GM23338 (cell line): ENCODE data around the gene PRRX1. TPM values are rescaled to one million over a fixed set of nuclear protein-coding genes. Genes with fewer than 3 reads are reported as not detected.

ENCODE experiments used
- ATAC-seq: fragments of 200-7000 bp; cut with Tn5 transposase; 3 replicates; pipeline ENCODE4 v1.9.1; 2020
- DNase-seq: peaks from one replicate; pipeline ENCODE4 v3.0.0-alpha.2; 2015; ENCODE audit warnings: low spot score
- H2AFZ ChIP-seq: fragments of 200-600 bp; sonication (generic); 2 replicates; pipeline ENCODE4 v1.8.0; 2016; ENCODE audit warnings: antibody characterized with exemption, mild to moderate bottlenecking, moderate library complexity
- H3F3A ChIP-seq: fragments of 200-600 bp; sonication (generic); replicated peaks from 2 replicates; pipeline ENCODE4 v1.8.0; 2017; ENCODE audit warnings: antibody characterized with exemption, mixed run types, low read depth
- H3K27ac ChIP-seq: fragments of 200-600 bp; sonication (generic); 2 replicates; pipeline ENCODE4 v1.6.1; 2016; ENCODE audit warnings: low read depth
- H3K27me3 ChIP-seq: fragments of 200-600 bp; sonication (generic); 2 replicates; pipeline ENCODE4 v1.8.0; 2016; ENCODE audit warnings: mild to moderate bottlenecking, mixed run types, moderate library complexity; ENCODE audit not compliant: insufficient read depth
- H3K36me3 ChIP-seq: fragments of 200-600 bp; sonication (generic); 2 replicates; pipeline ENCODE4 v1.8.0; 2016; ENCODE audit warnings: mild to moderate bottlenecking; ENCODE audit not compliant: insufficient read depth
- H3K4me1 ChIP-seq: fragments of 200-600 bp; sonication (generic); 2 replicates; pipeline ENCODE4 v1.8.0; 2016; ENCODE audit warnings: mild to moderate bottlenecking, moderate library complexity; ENCODE audit not compliant: insufficient read depth
- H3K4me2 ChIP-seq: fragments of 200-600 bp; sonication (generic); 2 replicates; pipeline ENCODE4 v1.7.1; 2017; ENCODE audit warnings: mixed run types
- H3K4me3 ChIP-seq: fragments of 200-600 bp; sonication (generic); 2 replicates; pipeline ENCODE4 v1.6.1; 2016; ENCODE audit warnings: mixed run types
- H3K79me2 ChIP-seq: fragments of 200-600 bp; sonication (generic); replicated peaks from 2 replicates; pipeline ENCODE4 v1.8.0; 2017; ENCODE audit warnings: mild to moderate bottlenecking; ENCODE audit not compliant: insufficient read depth
- H3K9me2 ChIP-seq: fragments of 200-600 bp; sonication (generic); 2 replicates; pipeline ENCODE4 v1.8.0; 2017; ENCODE audit not compliant: insufficient read depth
- H4K20me1 ChIP-seq: fragments of 200-600 bp; sonication (generic); replicated peaks from 2 replicates; pipeline ENCODE4 v1.8.0; 2017; ENCODE audit warnings: mild to moderate bottlenecking; ENCODE audit not compliant: insufficient read depth
- H3K27ac Mint-ChIP-seq: 2 replicates; pipeline ENCODE4 v1.8.0; 2020; ENCODE audit warnings: inconsistent platforms, mild to moderate bottlenecking, moderate library complexity, mixed read lengths
- H3K27me3 Mint-ChIP-seq: 3 replicates; pipeline ENCODE4 v1.8.0; 2022; ENCODE audit warnings: low read depth, mild to moderate bottlenecking, moderate library complexity, mixed read lengths, inconsistent platforms; ENCODE audit not compliant: insufficient read depth, poor library complexity
- H3K36me3 Mint-ChIP-seq: 3 replicates; pipeline ENCODE4 v1.8.0; 2021; ENCODE audit warnings: low read depth, mild to moderate bottlenecking, inconsistent platforms, moderate library complexity, mixed read lengths
- H3K4me1 Mint-ChIP-seq: 3 replicates; pipeline ENCODE4 v1.8.0; 2020; ENCODE audit warnings: mild to moderate bottlenecking, inconsistent platforms, mixed read lengths
- H3K4me3 Mint-ChIP-seq: 3 replicates; pipeline ENCODE4 v1.8.0; 2021; ENCODE audit warnings: moderate library complexity, mild to moderate bottlenecking, inconsistent platforms, mixed read lengths
- H3K9me3 Mint-ChIP-seq: 3 replicates; pipeline ENCODE4 v1.8.0; 2020; ENCODE audit warnings: moderate library complexity, mild to moderate bottlenecking, inconsistent platforms, mixed read lengths
- CREB1 ChIP-seq: fragments of 250-450 bp; sonication (Bioruptor Pico); IDR thresholded peaks from 2 replicates; pipeline ENCODE4 v1.5.0; 2020; ENCODE audit warnings: low read depth, mild to moderate bottlenecking, moderate library complexity
- CTCF ChIP-seq, 2 experiments: fragments of 200-600 bp in 1 of 2; sonication (generic) in 1 of 2; conservative IDR thresholded peaks; 2 replicates each; pipeline versions ENCODE4 v1.5.1 to v1.6.1; 2016 to 2017; ENCODE audit warnings: antibody characterized with exemption in 2 of 2, low read depth in 2 of 2, mild to moderate bottlenecking in 2 of 2, moderate library complexity in 1 of 2
- ETS1 ChIP-seq: IDR thresholded peaks from 2 replicates; pipeline ENCODE4 v1.6.1; 2016; ENCODE audit warnings: antibody characterized with exemption
- EZH2 ChIP-seq: fragments of 200-600 bp; sonication (generic); IDR thresholded peaks from one replicate; pipeline ENCODE4 v1.8.0; 2017; ENCODE audit warnings: antibody characterized with exemption, mild to moderate bottlenecking, low read depth; ENCODE audit not compliant: unreplicated experiment
- EZH2phosphoT487 ChIP-seq: fragments of 200-600 bp; sonication (generic); IDR thresholded peaks from one replicate; pipeline ENCODE4 v1.8.1; 2018; ENCODE audit warnings: antibody characterized with exemption; ENCODE audit not compliant: unreplicated experiment
- JUNB ChIP-seq: IDR thresholded peaks from one replicate; pipeline ENCODE4 v1.6.1; 2016; ENCODE audit warnings: antibody characterized with exemption; ENCODE audit not compliant: unreplicated experiment
- NANOG ChIP-seq: IDR thresholded peaks from 2 replicates; pipeline ENCODE4 v1.6.1; 2016; ENCODE audit warnings: antibody characterized with exemption, borderline replicate concordance
- POLR2AphosphoS5 ChIP-seq: IDR thresholded peaks from 2 replicates; pipeline ENCODE4 v1.6.1; 2016; ENCODE audit warnings: antibody characterized with exemption, low read depth
- REST ChIP-seq: IDR thresholded peaks from one replicate; pipeline ENCODE4 v1.6.1; 2018; ENCODE audit warnings: antibody characterized with exemption; ENCODE audit not compliant: unreplicated experiment
- STAT1 ChIP-seq: IDR thresholded peaks from one replicate; pipeline ENCODE4 v1.6.1; 2016; ENCODE audit warnings: antibody characterized with exemption; ENCODE audit not compliant: unreplicated experiment
- ZNF114 ChIP-seq: fragments of 250-450 bp; sonication (Bioruptor Pico); IDR thresholded peaks from 2 replicates; pipeline ENCODE4 v1.5.0; 2020; ENCODE audit warnings: mild to moderate bottlenecking, moderate library complexity
- ZNF331 ChIP-seq: fragments of 250-450 bp; sonication (Bioruptor Pico); IDR thresholded peaks from 2 replicates; pipeline ENCODE4 v1.5.0; 2020; ENCODE audit warnings: low read depth, mild to moderate bottlenecking, moderate library complexity
- ZNF462 ChIP-seq: fragments of 250-450 bp; sonication (Bioruptor Pico); IDR thresholded peaks from 2 replicates; pipeline ENCODE4 v1.5.0; 2020; ENCODE audit warnings: mild to moderate bottlenecking, moderate library complexity
- polyA plus RNA-seq: library from polyadenylated mRNA; unstranded; fragments of >200 nt; fragmentation: Nextera tagmentation; extraction: Ambion mirVana; gene quantifications from 2 replicates; pipeline ENCODE4 v1.2.1, GENCODE V29; 2016
- total RNA-seq: library from RNA; depleted of rRNA; stranded (reverse); fragments of >200 nt; shearing (Covaris generic); gene quantifications from 2 replicates; pipeline ENCODE4 v1.2.3, GENCODE V29; 2014

PRRX1 gene
- total and polyA plus RNA-seq, 2 experiments from 2014 or later: 0.58 TPM; not detected in 1

GRCh38 chr1:170714163-170714562 lies 50.2 kb downstream of the PRRX1 start:
- no peak for TF ChIP-seq ZNF331 (CRISPR knock-in tag)
- no peak for TF ChIP-seq JUNB
- no peak for TF ChIP-seq EZH2
- no peak for TF ChIP-seq REST
- TF ChIP-seq ETS1: no peak
- TF ChIP-seq NANOG: no peak
- no peak for TF ChIP-seq ZNF462 (CRISPR knock-in tag)
- TF ChIP-seq CREB1 (CRISPR knock-in tag): no peak
- no peak for TF ChIP-seq POLR2AphosphoS5
- TF ChIP-seq ZNF114 (CRISPR knock-in tag): no peak
- no peak for TF ChIP-seq CTCF (conservative IDR thresholded peaks at IDR 0.05; ENCODE audit: low read depth in 2 of 2)
- TF ChIP-seq STAT1: no peak
- no peak for TF ChIP-seq EZH2phosphoT487
- Histone ChIP-seq H2AFZ (no peak overlapping the region), H3K4me3 (no peak overlapping the region), H3K4me1 (no peaks in the 10 kb centered on the region), H3K27ac (no peak overlapping the region), H3K79me2 (no peaks in the 10 kb centered on the region), H3K27me3 (no peaks in the 10 kb centered on the region), H3K9me2 (0 out of 2 replicates have a peak, but pooled peaks cover 9% of the 10 kb centered on the region), H4K20me1 (no peaks in the 10 kb centered on the region), H3F3A (no peaks in the 10 kb centered on the region), H3K36me3 (no peaks in the 10 kb centered on the region), H3K4me2 (no peak overlapping the region)
- ATAC-seq (no peak), DNase-seq (no peak)
- Mint-ChIP-seq H3K9me3 (no peaks in the 10 kb centered on the region), H3K27ac (no peak overlapping the region), H3K27me3 (peaks cover 2% of the 10 kb centered on the region), H3K4me3 (no peak overlapping the region), H3K36me3 (no peaks in the 10 kb centered on the region), H3K4me1 (no peaks in the 10 kb centered on the region)
